PC-3 (cell line): ENCODE measurements around the gene TRPM5. TPM values are rescaled to one million over a fixed set of nuclear protein-coding genes. Genes with fewer than 3 reads are reported as not detected.

Source experiments
- ATAC-seq: fragments of 200-7000 bp; cut with Tn5 transposase; 2 replicates; pipeline ENCODE4 v1.9.1; 2020; ENCODE audit warnings: mild to moderate bottlenecking, moderate library complexity
- BruUV-seq: library from RNA; stranded (reverse); fragments of 400-500 nt; replicated peaks from 2 replicates; lab custom pipeline; 2021; lab: Mats Ljungman, UMichigan
- CTCF ChIA-PET: fragments of 300-600 bp; sonication (Branson Sonifier 250); formaldehyde crosslinking; loops from one replicate; lab custom pipeline; 2022; ENCODE audit warnings: antibody characterized with exemption; lab: Charles Lee
- POLR2A ChIA-PET: fragments of 300-600 bp; sonication (Branson Sonifier 250); formaldehyde crosslinking; loops from one replicate; lab custom pipeline; 2022; ENCODE audit warnings: antibody characterized with exemption; ENCODE audit not compliant: unreplicated experiment; lab: Charles Lee
- DNase-seq: peaks from one replicate; pipeline ENCODE4 v3.0.0-alpha.2; 2015
- H2AFZ ChIP-seq: fragments of 300-600 bp; sonication (generic); 2 replicates; pipeline ENCODE4 v1.6.0; 2016; ENCODE audit warnings: antibody characterized with exemption, low read length
- H3F3A ChIP-seq: fragments of 300-600 bp; sonication (generic); one replicate; pipeline ENCODE4 v1.6.0; 2017; ENCODE audit warnings: antibody characterized with exemption, low read length, control low read depth, mild to moderate bottlenecking; ENCODE audit not compliant: unreplicated experiment
- H3K27ac ChIP-seq: fragments of 300-600 bp; sonication (generic); 2 replicates; pipeline ENCODE4 v1.5.1; 2016; ENCODE audit warnings: mild to moderate bottlenecking, low read length
- H3K27me3 ChIP-seq: fragments of 300-600 bp; sonication (generic); 2 replicates; pipeline ENCODE4 v1.6.1; 2016; ENCODE audit warnings: low read length, mixed read lengths
- H3K36me3 ChIP-seq: fragments of 300-600 bp; sonication (generic); 2 replicates; pipeline ENCODE4 v1.6.1; 2016; ENCODE audit warnings: low read depth, mixed run types, low read length, mixed read lengths
- H3K4me1 ChIP-seq: fragments of 300-600 bp; sonication (generic); 2 replicates; pipeline ENCODE4 v1.5.1; 2016; ENCODE audit warnings: low read length; ENCODE audit not compliant: insufficient read depth
- H3K4me2 ChIP-seq: fragments of 300-600 bp; sonication (generic); 2 replicates; pipeline ENCODE4 v1.6.0; 2016; ENCODE audit warnings: low read length
- H3K4me3 ChIP-seq: fragments of 300-600 bp; sonication (generic); 2 replicates; pipeline ENCODE4 v1.5.1; 2016; ENCODE audit warnings: mild to moderate bottlenecking, low read length, mixed read lengths
- H3K79me2 ChIP-seq: fragments of 300-600 bp; sonication (generic); 2 replicates; pipeline ENCODE4 v1.6.1; 2017; ENCODE audit warnings: low read length, mixed read lengths
- H3K9ac ChIP-seq: fragments of 300-600 bp; sonication (generic); 2 replicates; pipeline ENCODE4 v1.6.0; 2016; ENCODE audit warnings: mild to moderate bottlenecking, low read length
- H3K9me2 ChIP-seq: fragments of 300-600 bp; sonication (generic); replicated peaks from 2 replicates; pipeline ENCODE4 v1.6.1; 2016; ENCODE audit warnings: mixed run types, low read length, mixed read lengths
- H3K9me3 ChIP-seq: fragments of 300-600 bp; sonication (generic); 2 replicates; pipeline ENCODE4 v1.6.1; 2016; ENCODE audit warnings: low read length, mixed read lengths
- H4K20me1 ChIP-seq: fragments of 300-600 bp; sonication (generic); 2 replicates; pipeline ENCODE4 v1.6.1; 2016; ENCODE audit warnings: low read length, mixed read lengths
- EZH2 ChIP-seq: fragments of 300-600 bp; sonication (generic); IDR thresholded peaks from one replicate; pipeline ENCODE4 v1.6.1; 2017; ENCODE audit warnings: antibody characterized with exemption, mild to moderate bottlenecking, low read length; ENCODE audit not compliant: unreplicated experiment
- EZH2phosphoT487 ChIP-seq: fragments of 300-600 bp; sonication (generic); IDR thresholded peaks from 2 replicates; pipeline ENCODE4 v1.6.1; 2018; ENCODE audit warnings: mild to moderate bottlenecking, antibody characterized with exemption, low read length, borderline replicate concordance
- intact Hi-C: fragments of 100-400 bp; cut with micrococcal nuclease; formaldehyde crosslinking; loops from 2 replicates; pipeline ENCODE4 v1.9.0; 2023
- total RNA-seq: library from RNA; depleted of rRNA; stranded (reverse); fragments of >200 nt; gene quantifications from 2 replicates; pipeline ENCODE4 v1.2.3, GENCODE V29; 2014
- TF ChIP-seq, protein P1 (sequence below): fragments of 300-600 bp; sonication (generic); conservative IDR thresholded peaks from 2 replicates; pipeline ENCODE4 v1.5.1; 2017; ENCODE audit warnings: antibody characterized with exemption, low read depth, mild to moderate bottlenecking, low read length

TRPM5 gene
- total RNA-seq, 1 experiment from 2014 or later = not detected

DNA sequence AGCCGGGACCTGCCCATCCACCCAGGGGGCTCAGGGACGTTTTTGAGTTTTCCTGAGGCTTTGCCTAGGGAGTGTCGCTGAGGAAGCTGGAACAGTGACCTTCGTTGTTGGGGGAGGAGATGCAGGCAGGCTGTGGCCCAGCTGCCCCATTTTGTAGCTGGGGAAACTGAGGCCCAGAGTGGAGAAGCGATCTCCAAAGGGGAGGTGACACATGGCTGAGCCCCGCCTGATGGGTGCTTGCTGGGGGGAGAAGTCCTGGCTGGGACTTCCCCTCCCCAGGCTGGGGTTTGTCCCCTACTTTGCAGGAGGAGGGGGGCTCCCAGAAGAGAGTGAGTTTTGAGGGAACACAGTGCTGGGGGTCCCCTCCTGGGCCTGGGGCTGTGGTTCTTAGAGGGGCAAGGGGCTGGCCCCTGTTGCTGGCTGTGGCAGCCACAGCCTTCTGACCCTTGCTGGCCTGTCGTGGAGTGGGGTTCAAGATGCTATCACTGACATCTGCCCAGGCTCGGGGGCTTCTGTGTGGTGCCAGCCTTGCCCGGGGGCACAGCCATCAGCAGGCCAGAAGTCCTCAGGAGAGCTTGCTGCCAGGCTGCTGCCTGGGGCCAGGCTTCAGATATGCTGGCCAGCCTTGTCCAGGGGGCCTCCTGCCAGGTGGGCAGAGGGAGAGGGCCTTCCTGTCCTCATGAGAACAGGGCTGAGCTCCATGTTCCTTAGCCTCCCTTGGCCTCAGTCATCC is 21.9 kb upstream of the TRPM5 start:
- H3K4me2 ChIP-seq = no peak overlapping the region
- TF ChIP-seq, protein P1, sequence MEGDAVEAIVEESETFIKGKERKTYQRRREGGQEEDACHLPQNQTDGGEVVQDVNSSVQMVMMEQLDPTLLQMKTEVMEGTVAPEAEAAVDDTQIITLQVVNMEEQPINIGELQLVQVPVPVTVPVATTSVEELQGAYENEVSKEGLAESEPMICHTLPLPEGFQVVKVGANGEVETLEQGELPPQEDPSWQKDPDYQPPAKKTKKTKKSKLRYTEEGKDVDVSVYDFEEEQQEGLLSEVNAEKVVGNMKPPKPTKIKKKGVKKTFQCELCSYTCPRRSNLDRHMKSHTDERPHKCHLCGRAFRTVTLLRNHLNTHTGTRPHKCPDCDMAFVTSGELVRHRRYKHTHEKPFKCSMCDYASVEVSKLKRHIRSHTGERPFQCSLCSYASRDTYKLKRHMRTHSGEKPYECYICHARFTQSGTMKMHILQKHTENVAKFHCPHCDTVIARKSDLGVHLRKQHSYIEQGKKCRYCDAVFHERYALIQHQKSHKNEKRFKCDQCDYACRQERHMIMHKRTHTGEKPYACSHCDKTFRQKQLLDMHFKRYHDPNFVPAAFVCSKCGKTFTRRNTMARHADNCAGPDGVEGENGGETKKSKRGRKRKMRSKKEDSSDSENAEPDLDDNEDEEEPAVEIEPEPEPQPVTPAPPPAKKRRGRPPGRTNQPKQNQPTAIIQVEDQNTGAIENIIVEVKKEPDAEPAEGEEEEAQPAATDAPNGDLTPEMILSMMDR = no peak
- TF ChIP-seq EZH2 = no peak
- TF ChIP-seq EZH2phosphoT487 = no peak
- intact Hi-C loops = no loop called here
- H3K9me2 ChIP-seq = no peaks in the 10 kb centered on the region
- H3K9me3 ChIP-seq = no peaks in the 10 kb centered on the region
- no peaks in the 10 kb centered on the region for H3K36me3 ChIP-seq
- no peaks in the 10 kb centered on the region for H3K27me3 ChIP-seq
- no peak overlapping the region for H3K9ac ChIP-seq
- ATAC-seq = no peak
- CTCF ChIA-PET = no interaction called here
- no peaks in the 10 kb centered on the region for H3F3A ChIP-seq
- no peak overlapping the region for H3K27ac ChIP-seq
- no peaks in the 10 kb centered on the region for H3K79me2 ChIP-seq
- H3K4me3 ChIP-seq = no peak overlapping the region
- H3K4me1 ChIP-seq = peaks cover 5% of the 10 kb centered on the region; the same call in 1 of the 2 replicates
- H2AFZ ChIP-seq = no peak overlapping the region
- POLR2A ChIA-PET = no interaction called here
- no peaks in the 10 kb centered on the region for H4K20me1 ChIP-seq
- DNase-seq = no peak
- no TSS peak for BruUV-seq

DNA sequence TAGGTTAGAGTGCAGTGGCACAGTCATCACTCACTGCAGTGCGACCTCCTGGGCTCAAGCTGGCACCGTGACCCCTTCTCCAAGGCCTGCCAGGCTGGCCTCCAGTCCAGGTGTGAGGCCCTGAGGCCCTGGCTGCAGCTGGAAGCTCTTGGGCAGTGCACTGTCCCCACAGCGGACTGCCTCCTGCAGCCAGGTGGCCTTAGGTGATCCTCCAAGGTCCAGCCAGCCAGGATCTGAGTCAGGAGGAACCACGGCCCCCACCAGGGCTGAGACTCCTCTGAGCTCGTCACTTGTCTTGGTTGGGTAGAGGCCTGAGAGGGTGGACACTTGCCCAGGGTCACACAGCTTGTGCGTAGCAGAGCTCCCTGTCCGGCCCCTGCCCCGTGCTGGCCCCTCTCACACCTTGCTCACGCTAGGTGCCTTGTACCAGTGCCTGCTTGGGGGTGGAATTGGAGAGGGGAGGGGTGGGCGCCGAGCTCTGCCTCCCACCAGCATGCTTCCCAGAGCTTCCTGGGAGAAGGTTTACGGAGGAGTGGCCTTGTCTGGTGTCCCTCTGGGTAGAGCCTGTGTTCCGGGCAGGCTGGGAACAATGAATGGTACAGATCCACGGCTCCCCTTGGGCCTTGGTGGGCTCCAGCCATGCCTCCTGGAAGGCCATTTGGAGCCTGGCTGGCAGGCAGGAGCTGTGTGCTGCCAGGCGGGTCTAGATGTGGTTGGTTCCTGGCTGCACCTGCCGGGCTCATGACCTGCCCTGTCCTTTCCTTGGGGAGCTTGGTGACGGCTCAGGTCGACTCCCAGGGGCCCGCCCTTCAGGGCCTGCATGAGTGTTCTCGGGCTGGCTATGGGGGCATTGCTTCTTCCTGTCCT is 21.1 kb upstream of the TRPM5 start:
- no peaks in the 10 kb centered on the region for H3K27me3 ChIP-seq
- H2AFZ ChIP-seq = no peak overlapping the region
- no peak overlapping the region for H3K27ac ChIP-seq
- no peak for DNase-seq
- H3K36me3 ChIP-seq = no peaks in the 10 kb centered on the region
- no peaks in the 10 kb centered on the region for H3F3A ChIP-seq
- H3K4me1 ChIP-seq = peaks cover 5% of the 10 kb centered on the region; the same call in 1 of the 2 replicates
- BruUV-seq = no TSS peak
- CTCF ChIA-PET = no interaction called here
- no peak overlapping the region for H3K9ac ChIP-seq
- ATAC-seq = no peak
- TF ChIP-seq EZH2phosphoT487 (no peak), EZH2 (no peak)
- TF ChIP-seq, protein P1 = no peak
- intact Hi-C loops = no loop called here
- H3K79me2 ChIP-seq = no peaks in the 10 kb centered on the region
- POLR2A ChIA-PET = no interaction called here
- no peak overlapping the region for H3K4me2 ChIP-seq
- H3K9me3 ChIP-seq = no peaks in the 10 kb centered on the region
- no peaks in the 10 kb centered on the region for H4K20me1 ChIP-seq
- no peaks in the 10 kb centered on the region for H3K9me2 ChIP-seq
- no peak overlapping the region for H3K4me3 ChIP-seq
